Panc1 (cell line): ENCODE measurements around the gene ZSCAN12. TPM values are rescaled to one million over a fixed set of nuclear protein-coding genes. Genes with fewer than 3 reads are reported as not detected.

Experiments used
- ATAC-seq: fragments of 200-7000 bp; cut with Tn5 transposase; 2 replicates; pipeline ENCODE4 v1.9.1; 2020; ENCODE audit warnings: mild to moderate bottlenecking, moderate library complexity
- BruUV-seq: library from RNA; stranded (reverse); fragments of 400-500 nt; replicated peaks from 2 replicates; lab custom pipeline; 2021; lab: Mats Ljungman, UMichigan
- CTCF ChIA-PET: fragments of 300-600 bp; sonication (Branson Sonifier 250); formaldehyde crosslinking; loops from one replicate; lab custom pipeline; 2022; ENCODE audit warnings: antibody characterized with exemption; lab: Charles Lee
- POLR2A ChIA-PET: fragments of 300-600 bp; sonication (Branson Sonifier 250); formaldehyde crosslinking; loops from one replicate; lab custom pipeline; 2022; ENCODE audit warnings: antibody characterized with exemption; lab: Charles Lee
- DNase-seq: peaks from one replicate; pipeline ENCODE4 v3.0.0-alpha.2; 2010; ENCODE audit warnings: low read depth, low spot score
- H3K27ac ChIP-seq: 2 replicates; pipeline ENCODE4 v1.5.1; 2011; ENCODE audit warnings: mild to moderate bottlenecking, low read length, inconsistent platforms
- H3K27me3 ChIP-seq: fragments of 200-500 bp; sonication (Bioruptor generic); 2 replicates; pipeline ENCODE4 v1.6.0; 2014; ENCODE audit warnings: low read length, inconsistent platforms; ENCODE audit not compliant: control insufficient read depth, insufficient read depth
- H3K36me3 ChIP-seq: fragments of 200-500 bp; sonication (Bioruptor generic); 2 replicates; pipeline ENCODE4 v1.5.1; 2014; ENCODE audit warnings: inconsistent platforms, mild to moderate bottlenecking, low read length, moderate library complexity; ENCODE audit not compliant: control insufficient read depth, insufficient read depth
- H3K4me1 ChIP-seq: 2 replicates; pipeline ENCODE4 v1.5.1; 2011; ENCODE audit warnings: inconsistent platforms, mild to moderate bottlenecking, low read length, moderate library complexity; ENCODE audit not compliant: control insufficient read depth, insufficient read depth
- H3K4me3 ChIP-seq, 2 experiments: 2 replicates each; pipeline ENCODE4 v1.5.1; 2011 to 2012; ENCODE audit warnings: low read depth in 2 of 2, low read length in 2 of 2, mild to moderate bottlenecking in 2 of 2, inconsistent platforms in 1 of 2, moderate library complexity in 1 of 2
- H3K9me3 ChIP-seq: fragments of 200-500 bp; sonication (Bioruptor generic); 2 replicates; pipeline ENCODE4 v1.5.1; 2014; ENCODE audit warnings: low read depth, mild to moderate bottlenecking, inconsistent platforms, low read length, moderate library complexity; ENCODE audit not compliant: control insufficient read depth, insufficient read depth
- CTCF ChIP-seq: fragments of 450-650 bp; IDR thresholded peaks from 2 replicates; pipeline ENCODE4 v1.5.1; 2017; ENCODE audit warnings: mild to moderate bottlenecking
- POLR2AphosphoS5 ChIP-seq: IDR thresholded peaks from 2 replicates; pipeline ENCODE4 v1.6.1; 2012; ENCODE audit warnings: mild to moderate bottlenecking, low read depth, low read length, moderate library complexity
- REST ChIP-seq, 2 experiments: IDR thresholded peaks; 2 replicates each; pipeline ENCODE4 v1.6.1; 2011 to 2012; ENCODE audit warnings: low read depth in 2 of 2, control low read depth in 1 of 2, low read length in 1 of 2, mild to moderate bottlenecking in 1 of 2, moderate library complexity in 1 of 2; ENCODE audit not compliant: insufficient read depth in 1 of 2
- SIN3A ChIP-seq: IDR thresholded peaks from 2 replicates; pipeline ENCODE4 v1.6.1; 2012; ENCODE audit warnings: low read depth, mild to moderate bottlenecking, low read length, moderate library complexity, borderline replicate concordance; ENCODE audit not compliant: insufficient read depth
- TCF7L2 ChIP-seq: IDR thresholded peaks from 2 replicates; pipeline ENCODE4 v1.6.1; 2011; ENCODE audit warnings: mild to moderate bottlenecking, low read depth, low read length, inconsistent platforms
- in situ Hi-C: cut with HindIII; loops from 2 replicates; pipeline ENCODE4 v1.10.0; 2016; ENCODE audit warnings: low sequenced_read_pairs, low pct_unique_long_range_greater_than_20kb
- intact Hi-C: fragments of 100-400 bp; cut with micrococcal nuclease; formaldehyde crosslinking; loops from one replicate; pipeline ENCODE4 v1.10.0; 2022; ENCODE audit not compliant: unreplicated experiment
- total RNA-seq: library from RNA; stranded (reverse); gene quantifications from one replicate; pipeline ENCODE4 v1.2.1, GENCODE V29; 2021; ENCODE audit not compliant: unreplicated experiment

Gene ZSCAN12
- total RNA-seq, 1 experiment from 2014 or later: 3.2 TPM

- Histone ChIP-seq H3K36me3 (no peaks in the 10 kb centered on the region), H3K27me3 (no peaks in the 10 kb centered on the region; the same call in 1 of the 2 replicates), H3K27ac (peak overlapping the region; percentile 74; the same call in 1 of the 2 replicates), H3K9me3 (no peaks in the 10 kb centered on the region), H3K4me1 (no peaks in the 10 kb centered on the region), H3K4me3 (peak overlapping the region; percentile 71 to 88)
- intact Hi-C loops (no loop called here), in situ Hi-C loops (no loop called here)
- DNase-seq (no peak), ATAC-seq (peak; percentile 35; the same call in 1 of the 2 replicates)
- ChIA-PET CTCF (no interaction called here), POLR2A (interaction anchor here (0.6 to 0.7 kb wide), 2 partner anchors 9 to 57 kb away, joined by 4 to 6 read pairs; no protein-coding TSS in a partner anchor)
- TF ChIP-seq SIN3A: no peak
- TF ChIP-seq POLR2AphosphoS5: no peak
- no peak for TF ChIP-seq TCF7L2
- no peak for TF ChIP-seq REST (IDR thresholded peaks at IDR 0.05; ENCODE audit: insufficient read depth in 1 of 2, low read depth in 2 of 2, low read length in 1 of 2)
- BruUV-seq: no TSS peak
Measured at GRCh38 chr6:28442586-28442985, 43.0 kb upstream of the ZSCAN12 start.

GRCh38 chr6:28436404-28436803 lies 36.9 kb upstream of the ZSCAN12 start:
- CTCF ChIA-PET: no interaction called here
- Histone ChIP-seq H3K36me3 (peaks cover 2% of the 10 kb centered on the region; the same call in 1 of the 2 replicates), H3K4me3 (no peak overlapping the region), H3K4me1 (no peaks in the 10 kb centered on the region), H3K9me3 (no peaks in the 10 kb centered on the region), H3K27ac (no peak overlapping the region), H3K27me3 (no peaks in the 10 kb centered on the region; the same call in 1 of the 2 replicates)
- ATAC-seq (no peak), DNase-seq (no peak)
- POLR2A ChIA-PET: no interaction called here
- intact Hi-C loops (no loop called here), in situ Hi-C loops (no loop called here)
- no TSS peak for BruUV-seq
- TF ChIP-seq TCF7L2 (no peak), POLR2AphosphoS5 (no peak), CTCF (no peak), SIN3A (no peak)

- H3K4me1 ChIP-seq: no peaks in the 10 kb centered on the region
- ChIA-PET CTCF (no interaction called here), POLR2A (no interaction called here)
- H3K36me3 ChIP-seq: peaks cover 2% of the 10 kb centered on the region; the same call in 1 of the 2 replicates
- H3K4me3 ChIP-seq: no peak overlapping the region
- in situ Hi-C loops: no loop called here
- H3K27ac ChIP-seq: no peak overlapping the region
- ATAC-seq: no peak
- TF ChIP-seq POLR2AphosphoS5 (no peak), TCF7L2 (no peak)
- DNase-seq: no peak
- H3K9me3 ChIP-seq: no peaks in the 10 kb centered on the region
- no peaks in the 10 kb centered on the region for H3K27me3 ChIP-seq
- no TSS peak for BruUV-seq
- intact Hi-C loops: no loop called here
Measured at GRCh38 chr6:28433119-28433518, 33.6 kb upstream of the ZSCAN12 start.
